Suprapubic skin (tissue), 4 donors: ENCODE measurements around the gene WDFY4. TPM values are rescaled to one million over a fixed set of nuclear protein-coding genes. Genes with fewer than 3 reads are reported as not detected.

Source experiments
- DNase-seq, 2 donors: peaks; one replicate each; pipeline ENCODE4 v3.0.0-alpha.2; 2019; ENCODE audit warnings: low spot score in 2 of 2
- H3K27ac ChIP-seq: fragments of 200-600 bp; sonication (generic); one replicate; pipeline ENCODE4 v1.5.1; 2019
- H3K27me3 ChIP-seq: fragments of 200-600 bp; sonication (generic); one replicate; pipeline ENCODE4 v1.5.1; 2019
- H3K36me3 ChIP-seq: fragments of 200-600 bp; sonication (generic); one replicate; pipeline ENCODE4 v1.5.1; 2019
- H3K4me1 ChIP-seq: fragments of 200-600 bp; sonication (generic); one replicate; pipeline ENCODE4 v1.5.1; 2019
- H3K4me3 ChIP-seq: fragments of 200-600 bp; sonication (generic); one replicate; pipeline ENCODE4 v1.5.1; 2019; ENCODE audit warnings: mild to moderate bottlenecking
- H3K9me3 ChIP-seq: fragments of 200-600 bp; sonication (generic); one replicate; pipeline ENCODE4 v1.5.1; 2019
- CTCF ChIP-seq, 2 donors: fragments of 200-600 bp in 1 of 2; fragments of 450-650 bp in 1 of 2; sonication (generic) in 1 of 2; IDR thresholded peaks; one replicate each; pipeline ENCODE4 v1.5.1; 2016 to 2019; ENCODE audit warnings: antibody characterized with exemption in 2 of 2, mild to moderate bottlenecking in 1 of 2, moderate library complexity in 1 of 2
- EP300 ChIP-seq: sonication (generic); formaldehyde crosslinking; IDR thresholded peaks from one replicate; pipeline ENCODE4 v1.6.1; 2017; ENCODE audit warnings: antibody characterized with exemption
- POLR2A ChIP-seq, 2 donors: fragments of 450-650 bp; IDR thresholded peaks; one replicate each; pipeline ENCODE4 v1.6.1; 2017; ENCODE audit warnings: antibody characterized with exemption in 2 of 2, mild to moderate bottlenecking in 2 of 2, moderate library complexity in 2 of 2
- POLR2AphosphoS5 ChIP-seq, 3 donors: sonication (generic); formaldehyde crosslinking; IDR thresholded peaks; one replicate each; pipeline ENCODE4 v1.6.1; 2017; ENCODE audit warnings: antibody characterized with exemption in 3 of 3
- WGBS: methylation state at CpG from one replicate; pipeline ENCODE4 v1.1.5; 2018; 5-methylcytosine and 5-hydroxymethylcytosine counted together
- total RNA-seq, 4 donors: library from RNA; depleted of rRNA; stranded (reverse); fragments of >200 nt; gene quantifications; one replicate each; pipeline ENCODE4 v1.1.0, GENCODE V29; 2016

The WDFY4 gene
- total RNA-seq, 4 donors from 2014 or later = 0.57 to 2.9 (median 1.0) TPM

- Histone ChIP-seq H3K27me3 (no peaks in the 10 kb centered on the region), H3K4me1 (no peaks in the 10 kb centered on the region), H3K9me3 (no peaks in the 10 kb centered on the region), H3K27ac (no peak overlapping the region), H3K4me3 (no peak overlapping the region), H3K36me3 (no peaks in the 10 kb centered on the region)
- 87% methylated on average over 10 of the region's 10 CpGs for WGBS
- TF ChIP-seq POLR2A (IDR thresholded peaks at IDR 0.05) (no peak), EP300 (no peak), POLR2AphosphoS5 (IDR thresholded peaks at IDR 0.05) (no peak), CTCF (IDR thresholded peaks at IDR 0.05) (no peak)
- peak in 1 of 2 donors; percentile 47 for DNase-seq
Observed at GRCh38 chr10:48941427-48942075, 256.9 kb downstream of the WDFY4 start.

GRCh38 chr10:48943096-48943495 lies 258.4 kb downstream of the WDFY4 start:
- DNase-seq = peak in 1 of 2 donors; percentile 63
- WGBS = 96% methylated on average over 10 of the region's 10 CpGs

GRCh38 chr10:48944171-48944570 lies 259.5 kb downstream of the WDFY4 start:
- TF ChIP-seq CTCF (IDR thresholded peaks at IDR 0.05) (no peak), EP300 (no peak), POLR2AphosphoS5 (IDR thresholded peaks at IDR 0.05) (no peak)
- 90% methylated on average over 3 of the region's 3 CpGs for WGBS
- Histone ChIP-seq H3K27ac (no peak overlapping the region), H3K27me3 (peaks cover 4% of the 10 kb centered on the region), H3K4me1 (no peaks in the 10 kb centered on the region), H3K4me3 (no peak overlapping the region), H3K36me3 (no peaks in the 10 kb centered on the region), H3K9me3 (no peaks in the 10 kb centered on the region)
- DNase-seq = peak in 1 of 2 donors; percentile 64

More at GRCh38 chr10:48943096-48943495, 258.4 kb downstream of the WDFY4 start:
- no peaks in the 10 kb centered on the region for H3K9me3 ChIP-seq
- H3K4me1 ChIP-seq = no peaks in the 10 kb centered on the region
- no peak overlapping the region for H3K4me3 ChIP-seq
- no peak overlapping the region for H3K27ac ChIP-seq
- no peak for TF ChIP-seq POLR2A (IDR thresholded peaks at IDR 0.05)
- no peak for TF ChIP-seq POLR2AphosphoS5 (IDR thresholded peaks at IDR 0.05)
- no peak for TF ChIP-seq CTCF (IDR thresholded peaks at IDR 0.05)
- TF ChIP-seq EP300 = no peak
- peaks cover 4% of the 10 kb centered on the region for H3K27me3 ChIP-seq
- H3K36me3 ChIP-seq = no peaks in the 10 kb centered on the region

GRCh38 chr10:48945441-48946130 lies 260.9 kb downstream of the WDFY4 start:
- Histone ChIP-seq H3K9me3 (no peaks in the 10 kb centered on the region), H3K27ac (no peak overlapping the region), H3K4me1 (no peaks in the 10 kb centered on the region), H3K36me3 (no peaks in the 10 kb centered on the region), H3K4me3 (no peak overlapping the region), H3K27me3 (peaks cover 4% of the 10 kb centered on the region)
- DNase-seq = peak in 1 of 2 donors; percentile 18
- TF ChIP-seq POLR2A (IDR thresholded peaks at IDR 0.05) (no peak), POLR2AphosphoS5 (IDR thresholded peaks at IDR 0.05) (no peak), EP300 (no peak), CTCF (IDR thresholded peaks at IDR 0.05) (no peak)
- WGBS = 76% methylated on average over 6 of the region's 6 CpGs

GRCh38 chr10:48946332-48946731 lies 261.7 kb downstream of the WDFY4 start:
- DNase-seq = no peak
- peaks cover 4% of the 10 kb centered on the region for H3K27me3 ChIP-seq
- no peak for TF ChIP-seq POLR2AphosphoS5 (IDR thresholded peaks at IDR 0.05)
- TF ChIP-seq CTCF (IDR thresholded peaks at IDR 0.05) = no peak
- TF ChIP-seq POLR2A (IDR thresholded peaks at IDR 0.05) = no peak
- TF ChIP-seq EP300 = no peak

More at GRCh38 chr10:48946332-48946731, 261.7 kb downstream of the WDFY4 start:
- no peaks in the 10 kb centered on the region for H3K36me3 ChIP-seq
- H3K4me1 ChIP-seq = no peaks in the 10 kb centered on the region
- no peaks in the 10 kb centered on the region for H3K9me3 ChIP-seq
- no peak overlapping the region for H3K27ac ChIP-seq
- WGBS = 86% methylated on average over 5 of the region's 5 CpGs
- H3K4me3 ChIP-seq = no peak overlapping the region
